ENCODE data around the gene BTBD3.

- TF ChIP-seq CTCF (conservative IDR thresholded peaks at IDR 0.05; ENCODE audit: low read length) (no peak), EZH2phosphoT487 (IDR thresholded peaks at IDR 0.05; ENCODE audit: borderline replicate concordance, low read depth, low read length) (no peak)
These were observed 36.2 kb upstream of the BTBD3 start for GRCh38 chr20:11881449-11881848.

Measured in OCI-LY7 (cell line).